ENCODE measurements around the gene NDUFAF8. TPM values are rescaled to one million over a fixed set of nuclear protein-coding genes. Genes with fewer than 3 reads are reported as not detected.
A peak's percentile ranks its signal among the peaks of the same experiment; 100 is the strongest.

Gene NDUFAF8
- total RNA-seq, 1 donor from 2014 or later: 61.5 TPM

DNA sequence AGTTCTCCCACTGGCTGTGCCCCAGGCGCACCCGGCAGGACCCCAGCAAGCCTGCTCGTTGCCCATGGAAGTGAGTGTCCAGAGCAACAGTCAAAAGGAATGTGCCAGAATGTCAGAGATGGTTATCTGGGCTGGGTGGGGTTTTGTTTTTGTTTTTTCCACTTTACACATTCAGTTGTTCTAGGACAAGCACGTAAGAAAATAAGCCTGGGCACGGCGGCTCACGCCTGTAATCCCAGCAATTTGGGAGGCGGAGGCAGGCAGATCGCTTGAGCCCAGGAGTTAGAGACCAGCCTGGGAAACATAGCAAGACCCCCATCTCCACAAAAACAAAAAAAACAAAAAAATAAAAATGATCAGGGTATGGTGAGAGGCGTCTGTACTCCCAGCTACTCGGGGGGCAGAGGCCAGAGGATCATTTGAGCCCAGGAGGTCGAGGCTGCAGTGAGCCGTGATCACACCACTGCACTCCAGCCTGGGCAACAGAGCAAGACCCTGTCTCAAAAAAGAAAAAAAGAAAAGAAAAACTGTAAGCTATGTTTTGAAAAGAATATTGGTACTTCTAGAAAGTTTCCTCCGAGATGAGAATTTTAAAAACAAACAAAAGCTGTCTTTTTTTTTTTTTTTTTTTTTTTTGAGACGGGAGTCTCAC is 8.3 kb downstream of the NDUFAF8 start:
- TF ChIP-seq, protein P1, sequence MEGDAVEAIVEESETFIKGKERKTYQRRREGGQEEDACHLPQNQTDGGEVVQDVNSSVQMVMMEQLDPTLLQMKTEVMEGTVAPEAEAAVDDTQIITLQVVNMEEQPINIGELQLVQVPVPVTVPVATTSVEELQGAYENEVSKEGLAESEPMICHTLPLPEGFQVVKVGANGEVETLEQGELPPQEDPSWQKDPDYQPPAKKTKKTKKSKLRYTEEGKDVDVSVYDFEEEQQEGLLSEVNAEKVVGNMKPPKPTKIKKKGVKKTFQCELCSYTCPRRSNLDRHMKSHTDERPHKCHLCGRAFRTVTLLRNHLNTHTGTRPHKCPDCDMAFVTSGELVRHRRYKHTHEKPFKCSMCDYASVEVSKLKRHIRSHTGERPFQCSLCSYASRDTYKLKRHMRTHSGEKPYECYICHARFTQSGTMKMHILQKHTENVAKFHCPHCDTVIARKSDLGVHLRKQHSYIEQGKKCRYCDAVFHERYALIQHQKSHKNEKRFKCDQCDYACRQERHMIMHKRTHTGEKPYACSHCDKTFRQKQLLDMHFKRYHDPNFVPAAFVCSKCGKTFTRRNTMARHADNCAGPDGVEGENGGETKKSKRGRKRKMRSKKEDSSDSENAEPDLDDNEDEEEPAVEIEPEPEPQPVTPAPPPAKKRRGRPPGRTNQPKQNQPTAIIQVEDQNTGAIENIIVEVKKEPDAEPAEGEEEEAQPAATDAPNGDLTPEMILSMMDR (IDR thresholded peaks at IDR 0.05; ENCODE audit: borderline replicate concordance): no peak
- intact Hi-C loops (cut with micrococcal nuclease): no loop called here
- no peak overlapping the region for H3K4me3 ChIP-seq
- peaks cover 16% of the 10 kb centered on the region for H3K4me1 ChIP-seq
- H3K27me3 ChIP-seq (ENCODE audit: low read depth): no peaks in the 10 kb centered on the region
- peaks cover 27% of the 10 kb centered on the region for H3K36me3 ChIP-seq
- H3K27ac ChIP-seq (replicated peaks): no peak overlapping the region
- no peaks in the 10 kb centered on the region for H3K9me3 ChIP-seq (replicated peaks)
- DNase-seq: no peak

DNA sequence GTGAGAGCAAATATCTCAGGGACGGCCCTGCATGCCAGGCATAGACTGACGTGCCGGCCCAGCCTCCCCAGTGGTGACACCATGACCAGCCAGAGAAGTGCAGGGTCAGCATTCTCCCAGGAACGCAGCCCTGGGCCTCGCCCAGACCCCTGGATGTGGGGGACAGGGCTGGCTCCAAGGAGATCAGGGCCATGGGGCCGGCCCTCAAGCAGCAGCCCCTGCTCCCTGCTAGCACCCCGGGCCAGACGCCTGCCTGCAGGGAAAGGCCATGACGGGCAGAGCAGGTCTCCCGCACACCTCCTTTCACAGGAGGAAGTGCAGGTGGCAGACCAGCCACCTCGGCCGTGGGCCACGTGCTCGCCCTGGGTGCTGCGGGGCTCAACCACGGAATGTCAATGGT is 9.5 kb downstream of the NDUFAF8 start:
- H3K36me3 ChIP-seq: peaks cover 29% of the 10 kb centered on the region
- intact Hi-C loops (cut with micrococcal nuclease): no loop called here
- H3K27ac ChIP-seq (replicated peaks): no peak overlapping the region
- TF ChIP-seq, protein P1 (IDR thresholded peaks at IDR 0.05; ENCODE audit: borderline replicate concordance): no peak
- no peak for DNase-seq
- no peak overlapping the region for H3K4me3 ChIP-seq
- H3K27me3 ChIP-seq (ENCODE audit: low read depth): no peaks in the 10 kb centered on the region
- peaks cover 24% of the 10 kb centered on the region for H3K4me1 ChIP-seq
- no peaks in the 10 kb centered on the region for H3K9me3 ChIP-seq (replicated peaks)

DNA sequence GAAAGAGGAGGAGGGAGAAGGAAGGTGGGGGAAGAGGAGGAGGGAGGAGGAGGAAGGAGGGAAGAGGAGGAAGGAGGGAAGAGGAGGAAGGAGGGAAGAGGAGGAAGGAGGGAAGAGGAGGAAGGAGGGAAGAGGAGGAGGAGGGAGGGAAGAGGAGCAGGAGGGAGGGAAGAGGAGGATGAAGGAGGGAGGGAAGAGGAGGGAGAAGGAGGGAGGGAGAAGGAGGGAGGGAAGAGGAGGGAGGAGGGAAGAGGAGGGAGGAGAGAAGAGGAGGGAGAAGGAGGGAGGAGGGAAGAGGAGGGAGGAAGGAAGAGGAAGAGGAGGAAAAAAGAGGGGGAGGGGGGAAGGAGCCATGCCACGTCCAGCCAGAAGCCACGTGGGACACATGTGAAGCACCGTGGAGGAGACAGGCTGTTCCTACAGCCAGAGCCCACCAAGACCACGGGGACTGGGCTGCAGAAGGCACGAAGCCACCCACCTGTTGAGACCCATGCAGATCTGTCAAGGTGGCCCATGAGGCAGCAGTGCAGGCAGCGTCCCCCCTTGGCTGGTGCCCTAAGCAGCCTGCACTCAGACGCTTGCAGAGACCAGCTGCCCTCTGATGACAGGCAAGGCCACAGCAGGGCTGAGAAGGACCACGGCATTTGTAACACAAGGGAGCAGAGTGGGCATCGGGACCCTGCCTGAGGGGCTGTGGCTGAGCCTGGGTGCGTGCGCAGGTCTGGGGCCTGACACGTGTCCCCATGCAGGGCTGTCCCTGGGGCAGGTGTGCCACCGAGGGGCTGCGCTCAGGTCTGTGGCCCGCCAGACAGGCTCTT is 10.3 kb downstream of the NDUFAF8 start:
- no peak for DNase-seq
- H3K4me3 ChIP-seq: no peak overlapping the region
- TF ChIP-seq, protein P1 (IDR thresholded peaks at IDR 0.05; ENCODE audit: borderline replicate concordance): no peak
- no peaks in the 10 kb centered on the region for H3K27me3 ChIP-seq (ENCODE audit: low read depth)
- H3K9me3 ChIP-seq (replicated peaks): no peaks in the 10 kb centered on the region
- intact Hi-C loops (cut with micrococcal nuclease): loop anchor here (5.0 to 10.0 kb wide), 2 partner anchors 225 to 353 kb away; no protein-coding TSS in a partner anchor
- peaks cover 29% of the 10 kb centered on the region for H3K36me3 ChIP-seq
- H3K4me1 ChIP-seq: peaks cover 26% of the 10 kb centered on the region
- no peak overlapping the region for H3K27ac ChIP-seq (replicated peaks)

DNA sequence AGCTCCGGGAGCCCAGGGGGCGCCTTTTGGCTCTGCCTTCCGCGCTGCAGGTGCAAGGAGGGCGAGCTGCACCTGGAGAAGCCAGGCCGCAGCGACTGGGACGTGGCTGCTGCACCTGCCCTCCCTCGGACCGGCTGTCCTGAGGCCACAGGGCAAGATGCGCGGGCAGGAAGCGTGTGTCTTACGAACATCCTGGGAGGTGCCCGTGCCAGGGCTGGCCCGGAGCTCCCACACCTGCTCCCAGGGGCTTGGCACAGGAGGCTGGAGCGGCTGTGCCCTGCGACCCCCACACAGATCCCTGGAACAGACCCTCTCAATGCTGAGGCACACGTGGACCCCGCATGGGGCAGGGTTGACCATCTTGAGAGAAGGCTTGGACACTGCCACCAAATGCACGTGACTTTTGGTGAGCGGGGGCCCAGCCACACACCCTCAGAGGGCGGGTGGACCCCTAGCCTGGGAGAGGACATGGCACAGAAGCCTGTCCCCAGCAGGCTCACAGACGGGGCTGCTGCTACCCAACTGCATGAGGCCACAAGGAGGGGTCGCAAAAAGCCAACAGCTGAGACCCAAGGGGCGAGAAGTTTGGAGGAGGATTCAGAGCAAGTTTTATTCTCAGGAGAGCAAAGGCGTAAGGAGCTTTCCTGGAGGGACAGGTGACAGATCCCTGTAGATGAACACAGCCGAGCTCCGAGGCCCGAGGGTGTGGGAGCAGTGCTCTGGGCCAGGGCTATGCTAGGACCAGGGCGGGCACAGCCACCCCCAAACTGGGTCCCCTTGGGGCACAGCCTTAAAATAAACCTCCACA is 11.4 kb downstream of the NDUFAF8 start:
- Histone ChIP-seq H3K4me1 (peaks cover 37% of the 10 kb centered on the region), H3K4me3 (no peak overlapping the region), H3K27me3 (ENCODE audit: low read depth) (no peaks in the 10 kb centered on the region), H3K36me3 (peaks cover 29% of the 10 kb centered on the region), H3K9me3 (replicated peaks) (no peaks in the 10 kb centered on the region), H3K27ac (replicated peaks) (no peak overlapping the region)
- no peak for DNase-seq
- intact Hi-C loops (cut with micrococcal nuclease): loop anchor here (5.0 to 10.0 kb wide), 2 partner anchors 224 to 352 kb away; no protein-coding TSS in a partner anchor
- TF ChIP-seq, protein P1 (IDR thresholded peaks at IDR 0.05; ENCODE audit: borderline replicate concordance): no peak

DNA sequence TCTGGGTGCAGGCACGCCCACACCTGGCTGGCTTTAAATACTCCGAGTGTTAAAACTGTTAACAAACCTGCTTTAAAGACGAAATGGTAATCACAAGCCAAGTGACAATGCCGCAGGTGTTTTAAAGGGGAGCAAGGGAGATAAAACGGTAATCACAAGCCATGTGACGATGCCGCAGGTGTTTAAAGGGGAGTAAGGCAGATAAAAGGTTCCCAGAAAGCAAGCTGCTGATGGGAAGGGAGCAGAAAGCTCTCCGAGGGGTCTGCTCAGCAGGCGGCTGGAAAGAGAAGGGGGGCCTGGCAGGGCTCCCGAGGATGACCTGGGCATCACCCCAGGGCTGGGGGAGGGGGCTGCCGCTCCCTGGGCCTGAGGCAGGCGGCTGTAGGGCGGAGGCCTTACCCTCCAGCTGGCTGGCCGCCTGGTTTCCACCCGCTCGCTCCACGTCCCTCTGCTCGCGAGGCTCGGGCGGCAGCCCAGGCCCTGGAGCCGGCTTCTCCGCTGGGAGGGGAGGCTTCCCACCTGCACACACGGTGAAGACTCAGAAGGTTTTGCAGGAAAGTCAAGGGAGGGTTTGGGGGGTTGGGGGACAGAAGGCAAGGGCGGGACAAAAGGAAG is 12.1 kb downstream of the NDUFAF8 start:
- H3K27ac ChIP-seq (replicated peaks): peak overlapping the region; percentile 61
- H3K4me3 ChIP-seq: no peak overlapping the region
- no peaks in the 10 kb centered on the region for H3K27me3 ChIP-seq (ENCODE audit: low read depth)
- intact Hi-C loops (cut with micrococcal nuclease): loop anchor here (5.0 to 10.0 kb wide), 2 partner anchors 224 to 351 kb away; no protein-coding TSS in a partner anchor
- TF ChIP-seq, protein P1 (IDR thresholded peaks at IDR 0.05; ENCODE audit: borderline replicate concordance): no peak
- H3K9me3 ChIP-seq (replicated peaks): no peaks in the 10 kb centered on the region
- peaks cover 41% of the 10 kb centered on the region for H3K4me1 ChIP-seq
- peaks cover 29% of the 10 kb centered on the region for H3K36me3 ChIP-seq
- DNase-seq: peak; percentile 56

Measured in left ventricle myocardium inferior (tissue), 1 donor.